ENCODE results near the gene CNGA3. TPM values are rescaled to one million over a fixed set of nuclear protein-coding genes. Genes with fewer than 3 reads are reported as not detected.
A peak's percentile ranks its signal among the peaks of the same experiment; 100 is the strongest.

Gene CNGA3
- total and polyA plus RNA-seq, 12 donors: 0.11 to 0.16 TPM; not detected in 10

GRCh38 chr2:98419977-98420725 is 73.9 kb downstream of the CNGA3 start:
- no peak overlapping the region for H3K4me3 ChIP-seq
- H3K36me3 ChIP-seq: no peaks in the 10 kb centered on the region
- TF ChIP-seq, protein P1, sequence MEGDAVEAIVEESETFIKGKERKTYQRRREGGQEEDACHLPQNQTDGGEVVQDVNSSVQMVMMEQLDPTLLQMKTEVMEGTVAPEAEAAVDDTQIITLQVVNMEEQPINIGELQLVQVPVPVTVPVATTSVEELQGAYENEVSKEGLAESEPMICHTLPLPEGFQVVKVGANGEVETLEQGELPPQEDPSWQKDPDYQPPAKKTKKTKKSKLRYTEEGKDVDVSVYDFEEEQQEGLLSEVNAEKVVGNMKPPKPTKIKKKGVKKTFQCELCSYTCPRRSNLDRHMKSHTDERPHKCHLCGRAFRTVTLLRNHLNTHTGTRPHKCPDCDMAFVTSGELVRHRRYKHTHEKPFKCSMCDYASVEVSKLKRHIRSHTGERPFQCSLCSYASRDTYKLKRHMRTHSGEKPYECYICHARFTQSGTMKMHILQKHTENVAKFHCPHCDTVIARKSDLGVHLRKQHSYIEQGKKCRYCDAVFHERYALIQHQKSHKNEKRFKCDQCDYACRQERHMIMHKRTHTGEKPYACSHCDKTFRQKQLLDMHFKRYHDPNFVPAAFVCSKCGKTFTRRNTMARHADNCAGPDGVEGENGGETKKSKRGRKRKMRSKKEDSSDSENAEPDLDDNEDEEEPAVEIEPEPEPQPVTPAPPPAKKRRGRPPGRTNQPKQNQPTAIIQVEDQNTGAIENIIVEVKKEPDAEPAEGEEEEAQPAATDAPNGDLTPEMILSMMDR (IDR thresholded peaks at IDR 0.05): no peak
- peak overlapping the region in 3 of 10 donors; percentile 37 to 58 (median 47) for H3K27ac ChIP-seq
- intact Hi-C loops (cut with DNase I): loop anchor here in 9 of 10 donors (5.0 to 10.0 kb wide), 8 partner anchors 92 to 415 kb away; partner anchors contain the start of genes COA5 (in 3 of the 9) and UNC50 (in 3 of the 9)
- peaks cover 0 to 17% (median 8%) of the 10 kb centered on the region in 11 donors for H3K9me3 ChIP-seq
- H3K4me1 ChIP-seq: peaks cover 0 to 16% (median 4%) of the 10 kb centered on the region in 9 donors
- H3K27me3 ChIP-seq: no peaks in the 10 kb centered on the region
- WGBS, 2 donors: 60 to 63% methylated on average over 6 of the region's 6 CpGs
- DNase-seq: no peak
- ATAC-seq: peak in 5 of 8 donors; percentile 22 to 87 (median 35)

GRCh38 chr2:98422449-98422848 is 76.2 kb downstream of the CNGA3 start:
- TF ChIP-seq, protein P1 (IDR thresholded peaks at IDR 0.05): no peak
- peaks cover 0 to 16% (median 4%) of the 10 kb centered on the region in 9 donors for H3K4me1 ChIP-seq
- no peak overlapping the region for H3K4me3 ChIP-seq
- DNase-seq: no peak
- H3K9me3 ChIP-seq: peaks cover 0 to 17% (median 8%) of the 10 kb centered on the region in 11 donors
- no peak overlapping the region for H3K27ac ChIP-seq
- intact Hi-C loops (cut with DNase I): no loop called here
- no peak for ATAC-seq
- no peaks in the 10 kb centered on the region for H3K27me3 ChIP-seq
- H3K36me3 ChIP-seq: no peaks in the 10 kb centered on the region

- H3K36me3 ChIP-seq: no peaks in the 10 kb centered on the region
- no peak overlapping the region for H3K4me3 ChIP-seq
- 90 to 92% methylated on average over 5 of the region's 5 CpGs for WGBS, 2 donors
- ATAC-seq (no peak), DNase-seq (no peak)
- H3K27ac ChIP-seq: no peak overlapping the region
- H3K9me3 ChIP-seq: peaks cover 0 to 17% (median 8%) of the 10 kb centered on the region in 11 donors
- H3K27me3 ChIP-seq: no peaks in the 10 kb centered on the region
- no peaks in the 10 kb centered on the region for H3K4me1 ChIP-seq
- intact Hi-C loops (cut with DNase I): no loop called here
- TF ChIP-seq, protein P1 (IDR thresholded peaks at IDR 0.05): no peak
These were observed 80.5 kb downstream of the CNGA3 start for GRCh38 chr2:98426771-98427170.

- H3K4me3 ChIP-seq: no peak overlapping the region
- H3K27me3 ChIP-seq: no peaks in the 10 kb centered on the region
- no peak overlapping the region for H3K27ac ChIP-seq
- H3K4me1 ChIP-seq: peaks cover 0 to 9% (median 2%) of the 10 kb centered on the region in 9 donors
- no peak for ATAC-seq
- intact Hi-C loops (cut with DNase I): no loop called here
- TF ChIP-seq, protein P1 (IDR thresholded peaks at IDR 0.05): no peak
- DNase-seq: no peak
- H3K9me3 ChIP-seq: peaks cover 0 to 29% (median 0%) of the 10 kb centered on the region in 11 donors
- no peaks in the 10 kb centered on the region for H3K36me3 ChIP-seq
These were observed 85.9 kb downstream of the CNGA3 start for GRCh38 chr2:98432145-98432544.
